SW480 (cell line): ENCODE measurements around the gene DIP2B.
A peak's percentile ranks its signal among the peaks of the same experiment; 100 is the strongest.

ENCODE experiments used
- DNase-seq: peaks from one replicate; pipeline ENCODE4 v3.0.0-alpha.2; 2016; ENCODE audit warnings: low spot score

The DIP2B gene

DNA sequence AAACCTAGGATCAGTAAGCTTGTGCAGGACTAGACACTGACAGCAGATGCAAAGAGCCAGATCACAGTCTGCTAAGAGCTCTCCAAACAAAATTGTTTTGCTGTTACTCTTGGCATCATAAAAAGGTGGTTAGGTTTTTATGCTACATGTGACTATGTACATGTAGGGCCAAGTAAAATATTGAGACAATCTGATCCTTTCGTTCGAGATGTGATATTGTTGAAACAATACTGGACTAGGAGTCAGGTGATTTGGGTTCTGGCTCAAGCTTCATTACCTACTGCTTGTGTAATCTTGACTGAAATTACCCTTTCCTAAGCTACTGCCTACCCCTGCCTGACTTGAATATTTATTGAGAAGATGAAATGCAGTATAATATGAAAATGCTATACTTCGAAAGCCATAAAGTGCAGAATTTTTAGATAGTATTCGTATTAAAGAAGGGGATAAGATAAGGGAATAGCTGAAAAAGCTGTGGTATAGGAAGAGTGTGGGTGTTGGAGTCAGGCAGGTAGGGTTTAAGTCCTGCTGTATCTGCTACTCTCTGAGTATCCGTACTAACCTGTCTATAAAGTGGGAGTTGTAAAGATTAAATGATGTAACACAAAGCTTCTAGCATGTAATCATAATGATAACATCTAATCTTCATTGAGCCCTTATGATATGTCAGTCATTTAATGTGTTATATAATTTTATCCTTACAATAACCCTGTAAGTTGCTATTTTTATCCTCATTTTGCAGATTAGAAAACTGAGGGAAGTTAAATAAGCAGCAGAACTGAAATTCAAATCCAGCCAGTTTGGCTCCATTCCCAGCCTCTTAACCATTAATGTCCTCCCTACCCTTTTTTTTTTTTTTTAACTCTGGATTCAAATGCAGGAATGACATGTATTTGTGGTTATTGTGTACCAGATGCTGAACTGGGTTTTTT lies 220.5 kb downstream of the DIP2B start:
- no peak for DNase-seq

DNA sequence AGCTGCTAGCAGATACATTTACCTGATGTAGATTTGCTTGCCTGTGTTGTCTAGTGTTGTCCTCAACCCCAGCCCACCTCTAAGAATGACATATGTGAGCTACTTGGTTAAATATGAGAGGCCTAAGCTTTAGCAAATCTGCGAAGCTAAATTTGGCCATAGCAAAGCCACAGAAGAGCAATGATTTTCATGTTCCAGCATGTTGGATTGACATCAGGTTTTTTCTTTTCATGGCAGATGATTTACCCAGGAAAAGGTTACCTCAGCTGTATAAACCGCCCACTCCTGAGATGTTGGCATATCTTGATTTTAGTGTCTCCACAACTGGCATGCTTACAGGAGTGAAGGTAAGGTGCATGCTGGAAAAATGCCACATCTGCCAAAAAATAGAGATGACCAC lies 222.7 kb downstream of the DIP2B start:
- no peak for DNase-seq

DNA sequence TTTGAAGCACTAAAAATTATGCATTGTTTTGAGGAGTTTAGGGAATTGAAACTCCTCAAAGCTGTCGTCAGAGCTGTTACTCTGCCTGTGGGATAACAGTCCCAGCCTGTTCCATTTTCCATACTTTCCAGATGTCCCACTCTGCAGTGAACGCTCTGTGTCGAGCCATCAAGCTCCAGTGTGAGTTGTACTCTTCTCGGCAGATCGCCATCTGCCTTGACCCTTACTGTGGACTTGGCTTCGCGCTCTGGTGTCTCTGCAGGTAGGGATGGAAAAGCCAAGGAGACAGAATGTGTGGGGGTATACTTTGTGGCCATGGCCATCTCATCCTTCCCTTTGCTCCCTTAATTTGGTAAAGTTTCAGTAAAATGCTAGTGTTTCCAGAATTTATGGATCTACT lies 223.6 kb downstream of the DIP2B start:
- DNase-seq: no peak

DNA sequence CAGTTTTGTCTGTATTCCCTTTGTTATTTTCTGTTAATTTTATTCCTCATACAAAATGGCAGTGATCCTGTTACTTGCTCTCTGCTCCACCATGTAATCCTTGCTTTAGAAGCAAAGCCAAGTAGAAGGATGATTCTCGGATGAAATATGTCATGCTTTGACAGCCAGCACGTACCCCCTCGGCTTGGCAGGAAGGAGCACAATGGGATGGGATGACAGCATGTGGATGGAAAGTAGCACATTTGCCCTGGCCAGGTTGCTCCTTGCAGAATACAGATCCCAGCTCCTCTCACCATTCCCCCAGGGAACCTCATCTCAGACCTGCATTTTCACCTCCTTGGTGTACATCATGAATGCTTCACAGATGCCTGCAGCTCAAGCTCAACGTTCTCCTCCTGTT lies 224.1 kb downstream of the DIP2B start:
- DNase-seq: no peak

DNA sequence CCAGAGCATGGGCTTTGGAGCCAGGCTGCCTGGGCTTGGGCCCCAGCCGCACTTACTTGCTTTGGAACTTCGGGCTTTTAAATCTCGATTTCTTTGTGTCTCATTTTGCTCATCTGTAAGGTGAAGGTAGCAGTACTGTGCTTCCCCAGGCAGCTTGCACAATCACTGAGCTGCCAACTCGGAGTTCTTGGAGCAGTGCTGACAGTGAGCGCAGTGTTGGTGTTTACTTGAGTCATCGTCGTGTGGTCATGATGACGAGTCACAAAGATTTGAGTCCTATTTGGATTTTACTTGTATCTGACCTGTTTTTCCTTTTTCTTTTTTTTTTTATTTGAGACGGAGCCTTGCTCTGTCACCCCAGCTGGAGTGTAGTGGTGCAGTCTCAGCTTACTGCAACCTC lies 227.8 kb downstream of the DIP2B start:
- DNase-seq: no peak

DNA sequence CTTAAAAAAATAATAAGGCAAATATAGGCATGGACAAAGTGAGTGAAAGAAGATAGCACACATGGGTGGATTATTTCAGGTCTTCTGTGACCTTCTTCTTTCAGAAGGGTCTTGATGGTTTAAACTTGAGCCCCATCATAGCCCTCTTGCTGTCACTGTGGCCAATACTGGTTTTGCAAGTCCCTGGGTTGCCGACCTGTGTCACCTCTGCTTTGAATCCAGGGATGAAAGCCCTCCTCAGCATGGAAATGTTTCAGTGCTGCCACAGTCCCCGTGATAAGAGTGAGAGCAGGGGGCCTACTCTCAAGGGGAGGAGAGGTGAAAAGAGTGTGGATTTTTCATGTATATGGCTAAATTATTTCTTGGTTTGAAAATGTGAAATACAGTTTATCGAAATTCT lies 228.9 kb downstream of the DIP2B start:
- no peak for DNase-seq

- peak; percentile 33 for DNase-seq
These were observed 229.9 kb downstream of the DIP2B start for GRCh38 chr12:50734409-50735263.

- no peak for DNase-seq
These were observed 234.8 kb downstream of the DIP2B start for GRCh38 chr12:50739611-50740010.

DNA sequence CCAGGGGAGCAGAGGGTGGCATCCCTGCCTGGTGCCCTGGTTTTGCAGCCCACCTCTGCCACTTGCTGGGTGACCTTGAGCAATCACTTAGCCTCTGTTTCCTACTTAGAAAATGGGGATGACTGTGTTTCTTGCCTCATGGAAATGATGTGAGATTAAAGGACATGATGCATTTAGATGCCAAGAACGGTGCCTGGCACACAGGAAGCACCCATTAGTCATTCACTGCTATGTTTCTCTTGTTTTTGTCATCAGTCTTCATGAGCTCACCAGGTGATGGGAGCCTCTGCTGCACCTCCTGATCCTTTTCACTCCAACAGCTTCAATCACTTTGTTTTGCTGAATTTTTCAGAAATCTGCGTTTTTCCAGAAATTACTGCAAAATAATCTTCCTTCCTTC lies 235.5 kb downstream of the DIP2B start:
- DNase-seq: no peak

GRCh38 chr12:50742776-50743175 lies 238.0 kb downstream of the DIP2B start:
- DNase-seq: no peak

DNA sequence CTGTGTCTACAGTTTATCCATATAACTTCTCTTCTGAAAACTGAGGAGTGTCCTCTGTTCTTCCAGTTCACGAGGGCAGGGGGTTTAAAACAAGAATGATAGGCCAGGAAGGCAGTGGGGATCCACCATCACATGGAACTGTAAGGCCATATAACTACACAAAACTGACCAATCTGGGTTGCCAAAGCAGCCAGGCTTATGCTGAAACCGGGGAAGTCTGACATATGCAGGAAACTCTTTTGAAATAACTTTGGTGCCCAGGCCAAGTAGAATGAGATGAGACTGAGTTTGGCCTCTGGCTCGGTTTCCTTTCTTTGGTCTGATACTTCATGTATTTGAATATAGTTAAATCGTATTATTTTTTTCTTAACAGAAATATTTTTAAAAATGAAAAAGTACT lies 241.1 kb downstream of the DIP2B start:
- no peak for DNase-seq

- DNase-seq: no peak
These were observed 241.6 kb downstream of the DIP2B start for GRCh38 chr12:50746431-50746830.

- DNase-seq: no peak
These were observed 243.0 kb downstream of the DIP2B start for GRCh38 chr12:50747817-50748216.

DNA sequence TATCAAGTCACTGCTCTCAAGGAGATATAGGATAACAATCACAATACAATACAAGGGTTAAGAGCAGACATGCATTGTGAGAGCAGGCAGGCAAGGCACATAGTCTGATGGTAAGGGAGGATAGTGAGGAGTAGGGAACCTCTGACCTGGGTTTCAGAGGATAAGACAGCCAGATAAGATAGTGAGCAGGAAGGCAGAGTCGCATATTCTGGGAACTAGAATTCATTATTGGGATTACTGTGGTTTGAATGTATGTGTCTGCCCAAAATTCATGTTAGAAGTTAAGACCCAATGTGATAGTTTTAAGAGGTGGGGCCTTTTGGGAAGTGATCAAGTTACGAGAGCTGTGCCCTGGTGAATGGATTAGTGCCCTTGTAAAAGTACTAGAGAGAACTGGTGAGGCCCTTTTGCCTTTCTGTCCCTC lies 244.7 kb downstream of the DIP2B start:
- DNase-seq: no peak

GRCh38 chr12:50750366-50750765 lies 245.6 kb downstream of the DIP2B start:
- no peak for DNase-seq

DNA sequence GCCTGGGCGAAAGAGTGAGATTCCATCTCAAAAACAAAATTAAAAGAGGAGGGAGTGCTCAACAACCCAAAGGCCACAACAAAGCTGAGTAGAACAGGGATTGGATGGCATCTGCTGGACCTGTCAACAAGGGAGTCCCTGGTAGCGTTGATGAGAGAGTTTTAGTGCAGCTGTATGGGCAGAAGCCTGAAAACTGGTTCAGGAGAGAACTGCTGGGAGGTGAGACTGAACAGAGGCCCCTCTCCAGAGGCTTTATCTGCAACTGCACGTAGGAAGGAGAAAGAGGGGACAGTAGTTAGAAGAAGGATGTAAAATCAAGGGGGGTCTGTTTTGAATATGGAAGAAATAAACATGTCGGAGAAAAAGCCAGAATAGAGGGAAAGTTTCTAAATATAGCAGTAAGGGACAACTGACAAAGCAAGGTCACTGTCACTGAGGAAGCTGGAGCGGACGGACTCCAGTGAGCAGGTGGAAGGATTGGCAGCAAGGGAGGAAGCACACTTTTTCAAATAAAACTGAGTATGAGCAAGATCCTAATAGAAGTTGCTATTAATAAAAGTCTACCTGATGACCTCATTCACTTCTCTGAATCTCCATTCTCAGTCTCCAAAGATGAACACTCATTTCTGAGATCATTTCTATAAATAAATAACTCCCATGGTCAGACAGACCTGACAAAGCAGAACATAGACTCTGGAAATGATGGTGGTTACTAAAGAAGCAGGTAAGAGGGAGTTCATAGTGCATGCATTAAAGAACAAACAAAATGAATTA lies 247.3 kb downstream of the DIP2B start:
- no peak for DNase-seq

- no peak for DNase-seq
These were observed 248.5 kb downstream of the DIP2B start for GRCh38 chr12:50753232-50753769.

DNA sequence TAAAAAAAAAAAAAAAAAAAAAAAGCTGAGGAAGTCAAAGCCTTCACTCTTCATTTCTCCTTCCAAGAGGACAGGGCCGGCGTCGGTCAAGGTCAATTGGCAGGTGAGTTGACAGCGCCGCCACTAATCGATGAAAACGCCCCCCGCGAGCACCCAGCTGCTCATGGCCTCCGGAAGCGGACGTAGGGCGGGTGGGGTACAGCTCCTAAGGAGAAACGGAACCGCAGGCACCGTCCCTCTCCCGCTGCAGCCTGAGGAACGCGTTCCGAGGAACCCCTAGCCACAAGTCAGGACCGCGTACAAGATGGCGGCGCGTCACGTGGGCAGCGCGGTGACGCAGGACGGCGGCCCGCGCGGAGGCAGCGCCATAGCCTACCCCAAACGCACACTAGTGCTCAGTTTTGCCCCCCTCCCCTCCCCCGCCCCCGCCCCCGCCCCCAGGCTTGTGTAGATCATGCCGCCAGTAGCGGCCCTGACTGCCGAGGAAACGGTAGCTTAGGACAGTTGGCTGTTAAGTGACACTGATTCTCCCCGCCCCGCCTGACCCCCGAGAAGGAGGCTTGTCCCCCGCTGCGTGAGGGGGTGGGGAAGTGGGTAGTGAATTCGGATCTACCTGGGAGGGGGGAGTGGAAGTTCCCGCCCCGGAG lies 259.0 kb downstream of the DIP2B start, which contains the start of gene ATF1:
ATF1 (plus strand) TSS at position 463 of the 647 bp plus-strand sequence. CDS start 16,045 bp downstream, outside the sequence.
- peak; percentile 92 for DNase-seq

- peak; percentile 90 for DNase-seq
These were observed 259.7 kb downstream of the DIP2B start for GRCh38 chr12:50764286-50765094.
